Measurements from ENCODE around the gene OSTF1. TPM values are rescaled to one million over a fixed set of nuclear protein-coding genes. Genes with fewer than 3 reads are reported as not detected.

The OSTF1 gene
- total RNA-seq, result 48.4 and 50.1 TPM in 2 replicates

GRCh38 chr9:75087824-75088645, at the start of gene OSTF1, which contains the start of gene NMRK1:
Gene OSTF1 (plus strand): TSS chr9:75088514. CDS start chr9:75088693, 179 bp downstream.
Gene NMRK1 (minus strand): TSS chr9:75088155. CDS start chr9:75083115, 5,040 bp downstream.

Other genes with a start within 250 kb of the OSTF1 start
- under 0.01 TPM in 1 of 2 replicates, not detected in the other for gene TRPM6, start 200.6 kb upstream of the OSTF1 start, total RNA-seq
- 3.8 and 4.3 TPM in 2 replicates for gene C9orf40, start 135.6 kb upstream of the OSTF1 start, total RNA-seq
- 28.2 and 43.3 TPM in 2 replicates for gene CARNMT1, start 60.2 kb upstream of the OSTF1 start, total RNA-seq
- gene NMRK1, start 359 bp upstream of the OSTF1 start, total RNA-seq, result 18.6 and 22.8 TPM in 2 replicates

Data from tracheal epithelial cell (primary cell).